MM.1S (cell line): Measurements from ENCODE around the gene SPA17.

Experiments used
- EZH2 ChIP-seq: fragments of 300-600 bp; sonication (generic); optimal IDR thresholded peaks from 2 replicates; pipeline ENCODE3; 2017; ENCODE audit warnings: low read depth, mild to moderate bottlenecking, antibody characterized with exemption, low read length, mixed read lengths
- EZH2phosphoT487 ChIP-seq: fragments of 300-600 bp; sonication (generic); IDR thresholded peaks from 2 replicates; pipeline ENCODE4 v1.6.1; 2018; ENCODE audit warnings: antibody characterized with exemption, low read length
- TF ChIP-seq, protein P1 (sequence below): fragments of 300-600 bp; sonication (generic); IDR thresholded peaks from 2 replicates; pipeline ENCODE4 v1.5.1; 2016; ENCODE audit warnings: antibody characterized with exemption, low read length, mixed read lengths

DNA sequence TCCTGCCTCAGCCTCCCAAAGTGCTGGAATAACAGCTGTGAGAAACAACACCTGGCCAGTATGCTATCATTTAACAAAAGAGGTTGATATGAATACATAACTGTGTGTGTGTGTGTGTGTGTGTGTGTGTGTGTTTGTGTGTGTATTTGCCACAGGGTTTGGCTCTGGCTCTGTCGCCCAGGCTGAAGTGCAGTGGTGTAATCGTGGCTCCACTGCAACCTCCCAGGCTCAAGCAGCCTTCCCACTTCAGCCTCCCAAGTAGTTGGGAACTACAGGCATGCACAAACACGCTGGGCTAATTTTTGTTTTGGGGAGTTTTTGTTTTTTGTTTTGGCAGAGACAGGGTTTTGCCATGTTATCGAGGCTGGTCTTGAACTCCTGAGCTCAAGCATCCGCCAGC, 4.7 kb downstream of the SPA17 start:
- no peak for TF ChIP-seq EZH2phosphoT487
- TF ChIP-seq, protein P1, sequence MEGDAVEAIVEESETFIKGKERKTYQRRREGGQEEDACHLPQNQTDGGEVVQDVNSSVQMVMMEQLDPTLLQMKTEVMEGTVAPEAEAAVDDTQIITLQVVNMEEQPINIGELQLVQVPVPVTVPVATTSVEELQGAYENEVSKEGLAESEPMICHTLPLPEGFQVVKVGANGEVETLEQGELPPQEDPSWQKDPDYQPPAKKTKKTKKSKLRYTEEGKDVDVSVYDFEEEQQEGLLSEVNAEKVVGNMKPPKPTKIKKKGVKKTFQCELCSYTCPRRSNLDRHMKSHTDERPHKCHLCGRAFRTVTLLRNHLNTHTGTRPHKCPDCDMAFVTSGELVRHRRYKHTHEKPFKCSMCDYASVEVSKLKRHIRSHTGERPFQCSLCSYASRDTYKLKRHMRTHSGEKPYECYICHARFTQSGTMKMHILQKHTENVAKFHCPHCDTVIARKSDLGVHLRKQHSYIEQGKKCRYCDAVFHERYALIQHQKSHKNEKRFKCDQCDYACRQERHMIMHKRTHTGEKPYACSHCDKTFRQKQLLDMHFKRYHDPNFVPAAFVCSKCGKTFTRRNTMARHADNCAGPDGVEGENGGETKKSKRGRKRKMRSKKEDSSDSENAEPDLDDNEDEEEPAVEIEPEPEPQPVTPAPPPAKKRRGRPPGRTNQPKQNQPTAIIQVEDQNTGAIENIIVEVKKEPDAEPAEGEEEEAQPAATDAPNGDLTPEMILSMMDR: no peak
- TF ChIP-seq EZH2: no peak
